Kidney epithelial cell (primary cell): ENCODE data around the gene GDPGP1. TPM values are rescaled to one million over a fixed set of nuclear protein-coding genes. Genes with fewer than 3 reads are reported as not detected.

ENCODE experiments used
- DNase-seq: peaks from one replicate; pipeline ENCODE4 v3.0.0-alpha.2; 2010; ENCODE audit warnings: low read depth
- H3K27me3 ChIP-seq: 2 replicates; pipeline ENCODE4 v1.6.0; 2011; ENCODE audit warnings: low read length; ENCODE audit not compliant: control insufficient read depth, insufficient read depth
- H3K36me3 ChIP-seq: 2 replicates; pipeline ENCODE4 v1.5.1; 2011; ENCODE audit warnings: low read length; ENCODE audit not compliant: control insufficient read depth, insufficient read depth
- H3K4me3 ChIP-seq: 2 replicates; pipeline ENCODE4 v1.5.1; 2011; ENCODE audit warnings: low read depth, mild to moderate bottlenecking, control low read depth, low read length
- CTCF ChIP-seq: IDR thresholded peaks from 2 replicates; pipeline ENCODE4 v1.5.1; 2011; ENCODE audit warnings: mild to moderate bottlenecking, moderate library complexity, low read length, control low read depth, inconsistent platforms; ENCODE audit not compliant: insufficient read depth, poor library complexity, severe bottlenecking
- total RNA-seq: library from RNA; depleted of rRNA; stranded (reverse); fragments of >200 nt; gene quantifications from 2 replicates; pipeline ENCODE4 v1.2.3, GENCODE V29; 2015

GDPGP1 gene
- total RNA-seq, 1 donor from 2014 or later, result 8.1 TPM

GRCh38 chr15:90231028-90232017, 2.7 kb upstream of the GDPGP1 start:
- no peak for TF ChIP-seq CTCF
- H3K27me3 ChIP-seq, result no peaks in the 10 kb centered on the region
- no peak for DNase-seq
- H3K36me3 ChIP-seq, result peaks cover 4% of the 10 kb centered on the region
- H3K4me3 ChIP-seq, result no peak overlapping the region

GRCh38 chr15:90232196-90232595, 1.8 kb upstream of the GDPGP1 start:
- TF ChIP-seq CTCF, result no peak
- no peaks in the 10 kb centered on the region for H3K27me3 ChIP-seq
- peak overlapping the region; percentile 75 for H3K4me3 ChIP-seq
- no peak for DNase-seq
- peaks cover 4% of the 10 kb centered on the region for H3K36me3 ChIP-seq

GRCh38 chr15:90232941-90233386, 1.0 kb upstream of the GDPGP1 start:
- DNase-seq, result no peak

GRCh38 chr15:90233387-90234095, 468 bp upstream of the GDPGP1 start, which contains the start of gene CIB1:
Gene CIB1 (minus strand): TSS chr15:90233941. CDS start chr15:90233885, 56 bp downstream.
- TF ChIP-seq CTCF, result no peak
- Histone ChIP-seq H3K27me3 (no peaks in the 10 kb centered on the region), H3K4me3 (peak within 1 kb of the TSS; percentile 75), H3K36me3 (peaks cover 3% of the 10 kb centered on the region)
- DNase-seq, result peak; percentile 81

More at GRCh38 chr15:90232941-90233386, 1.0 kb upstream of the GDPGP1 start:
- Histone ChIP-seq H3K4me3 (peak overlapping the region; percentile 75), H3K27me3 (no peaks in the 10 kb centered on the region), H3K36me3 (peaks cover 3% of the 10 kb centered on the region)
- peak; percentile 41 for TF ChIP-seq CTCF

GRCh38 chr15:90239371-90239770, 5.4 kb downstream of the GDPGP1 start:
- no peaks in the 10 kb centered on the region for H3K27me3 ChIP-seq
- TF ChIP-seq CTCF, result no peak
- H3K4me3 ChIP-seq, result no peak overlapping the region
- no peaks in the 10 kb centered on the region for H3K36me3 ChIP-seq
- no peak for DNase-seq
